ENCODE data around the gene WASHC4. TPM values are rescaled to one million over a fixed set of nuclear protein-coding genes. Genes with fewer than 3 reads are reported as not detected.

WASHC4 gene
- total RNA-seq, 1 donor from 2014 or later, result 57.7 TPM

GRCh38 chr12:105214148-105214547, 106.6 kb downstream of the WASHC4 start:
- peaks cover 40% of the 10 kb centered on the region for H3K4me1 Mint-ChIP-seq (ENCODE audit: low read depth)
- no peak for DNase-seq (ENCODE audit: low spot score)
- H3K27ac Mint-ChIP-seq (ENCODE audit: unreplicated experiment), result no peak overlapping the region
- H3K4me3 Mint-ChIP-seq (ENCODE audit: unreplicated experiment), result no peak overlapping the region
- H3K27me3 Mint-ChIP-seq (ENCODE audit: low read depth), result no peaks in the 10 kb centered on the region
- peaks cover 33% of the 10 kb centered on the region for H3K36me3 Mint-ChIP-seq (ENCODE audit: low read depth)
- TF ChIP-seq, protein P1, sequence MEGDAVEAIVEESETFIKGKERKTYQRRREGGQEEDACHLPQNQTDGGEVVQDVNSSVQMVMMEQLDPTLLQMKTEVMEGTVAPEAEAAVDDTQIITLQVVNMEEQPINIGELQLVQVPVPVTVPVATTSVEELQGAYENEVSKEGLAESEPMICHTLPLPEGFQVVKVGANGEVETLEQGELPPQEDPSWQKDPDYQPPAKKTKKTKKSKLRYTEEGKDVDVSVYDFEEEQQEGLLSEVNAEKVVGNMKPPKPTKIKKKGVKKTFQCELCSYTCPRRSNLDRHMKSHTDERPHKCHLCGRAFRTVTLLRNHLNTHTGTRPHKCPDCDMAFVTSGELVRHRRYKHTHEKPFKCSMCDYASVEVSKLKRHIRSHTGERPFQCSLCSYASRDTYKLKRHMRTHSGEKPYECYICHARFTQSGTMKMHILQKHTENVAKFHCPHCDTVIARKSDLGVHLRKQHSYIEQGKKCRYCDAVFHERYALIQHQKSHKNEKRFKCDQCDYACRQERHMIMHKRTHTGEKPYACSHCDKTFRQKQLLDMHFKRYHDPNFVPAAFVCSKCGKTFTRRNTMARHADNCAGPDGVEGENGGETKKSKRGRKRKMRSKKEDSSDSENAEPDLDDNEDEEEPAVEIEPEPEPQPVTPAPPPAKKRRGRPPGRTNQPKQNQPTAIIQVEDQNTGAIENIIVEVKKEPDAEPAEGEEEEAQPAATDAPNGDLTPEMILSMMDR (IDR thresholded peaks at IDR 0.05), result no peak
- H3K9me3 Mint-ChIP-seq (ENCODE audit: low read depth), result no peaks in the 10 kb centered on the region

- H3K4me1 Mint-ChIP-seq (ENCODE audit: low read depth), result peaks cover 47% of the 10 kb centered on the region
- H3K36me3 Mint-ChIP-seq (ENCODE audit: low read depth), result peaks cover 33% of the 10 kb centered on the region
- TF ChIP-seq, protein P1 (IDR thresholded peaks at IDR 0.05), result no peak
- no peak for DNase-seq (ENCODE audit: low spot score)
- H3K27ac Mint-ChIP-seq (ENCODE audit: unreplicated experiment), result peak overlapping the region; percentile 51
- H3K9me3 Mint-ChIP-seq (ENCODE audit: low read depth), result no peaks in the 10 kb centered on the region
- no peaks in the 10 kb centered on the region for H3K27me3 Mint-ChIP-seq (ENCODE audit: low read depth)
- no peak overlapping the region for H3K4me3 Mint-ChIP-seq (ENCODE audit: unreplicated experiment)
These were observed 107.3 kb downstream of the WASHC4 start for GRCh38 chr12:105214670-105215375.

DNA sequence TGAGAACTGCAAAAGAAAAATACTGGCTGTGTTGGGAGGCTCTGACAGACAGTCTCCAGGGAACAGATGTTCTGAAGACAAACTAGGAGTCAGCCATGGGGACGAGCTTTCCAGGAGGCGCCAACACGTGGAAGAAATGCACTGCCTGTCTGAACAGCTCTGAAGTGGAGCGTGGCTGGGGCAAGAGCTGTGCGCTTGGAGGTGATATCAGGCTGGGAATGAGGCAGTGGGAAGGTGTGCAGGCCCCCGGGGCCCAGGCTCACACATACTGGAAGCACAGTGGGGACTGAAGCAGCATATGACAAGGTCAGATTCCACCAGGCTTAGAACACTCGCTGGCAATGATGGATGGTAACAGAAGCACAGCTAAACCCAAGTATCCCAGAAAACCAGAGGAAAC, 110.9 kb downstream of the WASHC4 start:
- H3K36me3 Mint-ChIP-seq (ENCODE audit: low read depth), result peaks cover 43% of the 10 kb centered on the region
- no peak overlapping the region for H3K4me3 Mint-ChIP-seq (ENCODE audit: unreplicated experiment)
- H3K9me3 Mint-ChIP-seq (ENCODE audit: low read depth), result no peaks in the 10 kb centered on the region
- TF ChIP-seq, protein P1 (IDR thresholded peaks at IDR 0.05), result no peak
- no peak for DNase-seq (ENCODE audit: low spot score)
- peaks cover 63% of the 10 kb centered on the region for H3K4me1 Mint-ChIP-seq (ENCODE audit: low read depth)
- H3K27me3 Mint-ChIP-seq (ENCODE audit: low read depth), result no peaks in the 10 kb centered on the region
- peak overlapping the region; percentile 83 for H3K27ac Mint-ChIP-seq (ENCODE audit: unreplicated experiment)

Other genes with a start within 250 kb of the WASHC4 start
- gene SLC41A2, start 149.4 kb upstream of the WASHC4 start, total RNA-seq, result 46.0 to 54.6 TPM (median 46.8 TPM) in 3 replicates
- gene NOPCHAP1, start 121.4 kb upstream of the WASHC4 start, total RNA-seq, result 11.1 to 11.8 TPM (median 11.5 TPM) in 3 replicates
- gene ALDH1L2, start 23.3 kb upstream of the WASHC4 start, total RNA-seq, result 87.2 to 158 TPM (median 153 TPM) in 3 replicates
- gene APPL2, start 128.4 kb downstream of the WASHC4 start, total RNA-seq, result 46.2 to 51.7 TPM (median 47.5 TPM) in 3 replicates
- gene C12orf75, start 223.0 kb downstream of the WASHC4 start, total RNA-seq, result 189 to 310 TPM (median 286 TPM) in 3 replicates